Measurements from ENCODE around the gene SIL1. TPM values are rescaled to one million over a fixed set of nuclear protein-coding genes. Genes with fewer than 3 reads are reported as not detected.

SIL1 gene
- total and polyA plus RNA-seq, 2 of the 8 experiments (the other 6 are each of a cell fraction or from before 2014, with no cell fraction given), result 8.3 to 12.8 TPM

DNA sequence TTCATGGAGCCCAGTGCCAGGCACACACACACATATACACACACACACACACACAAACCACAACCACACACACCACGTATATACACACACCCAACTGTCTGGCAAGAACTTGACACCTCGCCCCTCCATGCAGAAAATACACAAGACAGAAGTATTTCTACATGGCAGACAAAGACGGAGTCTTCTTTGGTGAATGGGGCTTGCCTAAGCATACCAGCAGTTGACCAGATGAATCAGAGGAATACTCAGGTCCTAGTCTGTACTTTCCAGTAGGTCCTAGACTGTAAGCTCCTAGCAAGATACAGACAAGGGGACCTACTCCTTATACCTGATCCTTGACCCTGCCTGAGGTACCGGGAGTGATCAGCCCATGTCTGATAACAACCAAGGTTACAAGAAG is 60.1 kb downstream of the SIL1 start:
- no peak overlapping the region for H3K18ac ChIP-seq (ENCODE audit: extremely low read depth, low read length)
- H3K4me1 ChIP-seq (replicated peaks in 1 of 4; ENCODE audit: control insufficient read depth in 3 of 4, insufficient read depth in 4 of 4, low read length in 3 of 4), result no peaks in the 10 kb centered on the region; a peak in 1 of 7 replicates
- H3K23ac ChIP-seq (ENCODE audit: insufficient read length), result no peak overlapping the region
- no peak overlapping the region for H4K91ac ChIP-seq (replicated peaks; ENCODE audit: insufficient read length, low read length)
- no peak for DNase-seq (ENCODE audit: low read depth in 1 of 2, low spot score in 2 of 2)
- no peak overlapping the region for H4K8ac ChIP-seq (ENCODE audit: extremely low read depth, insufficient read depth, low read length)
- H2BK12ac ChIP-seq (ENCODE audit: low read depth, low read length), result peak overlapping the region; percentile 9; the same call in 1 of the 2 replicates
- H3K27me3 ChIP-seq (replicated peaks in 1 of 4; ENCODE audit: control insufficient read depth in 3 of 4, extremely low read depth in 1 of 4, insufficient read depth in 3 of 4, low read length in 3 of 4), result no peaks in the 10 kb centered on the region
- H3K9me3 ChIP-seq (ENCODE audit: insufficient read depth in 2 of 2, low read depth in 1 of 2, low read length in 1 of 2), result no peaks in the 10 kb centered on the region
- WGBS, 2 experiments (ENCODE audit: extremely low coverage in 1 of 2, insufficient coverage in 1 of 2, insufficient read length in 1 of 2, insufficient replicate concordance in 2 of 2, low coverage in 1 of 2, low lambda C conversion rate in 2 of 2, missing lambda C conversion rate in 1 of 2), result 90% methylated on average over 4 of the region's 4 CpGs; no CpG with 5 or more reads in 1 of the 2 experiments
- no peaks in the 10 kb centered on the region for H4K20me1 ChIP-seq (replicated peaks in 1 of 2; ENCODE audit: control insufficient read depth in 1 of 2, insufficient read depth in 2 of 2, low read length in 2 of 2)
- H2AK5ac ChIP-seq (ENCODE audit: low read depth, low read length), result no peak overlapping the region
- H3K56ac ChIP-seq (replicated peaks; ENCODE audit: insufficient read length, low read depth, low read length), result no peak overlapping the region
- no peak overlapping the region for H3K4me3 ChIP-seq (ENCODE audit: extremely low read depth in 1 of 4, insufficient read depth in 2 of 4, low read depth in 3 of 4, low read length in 4 of 4)
- H3K4me2 ChIP-seq (ENCODE audit: insufficient read depth in 1 of 2, low read depth in 2 of 2, low read length in 2 of 2), result no peak overlapping the region
- no peak for FAIRE-seq
- H2BK15ac ChIP-seq (ENCODE audit: low read length), result no peak overlapping the region
- H3K36me3 ChIP-seq (ENCODE audit: control insufficient read depth in 2 of 4, insufficient read depth in 4 of 4, low read length in 3 of 4), result no peaks in the 10 kb centered on the region
- H3K79me2 ChIP-seq (ENCODE audit: control insufficient read depth in 1 of 2, insufficient read depth in 2 of 2, low read length in 2 of 2), result no peaks in the 10 kb centered on the region
- no peaks in the 10 kb centered on the region for H3K23me2 ChIP-seq (ENCODE audit: low read depth, low read length)
- ChIA-PET CTCF (ENCODE audit: partially characterized antibody) (interaction anchor here (0.6 to 2.1 kb wide), 20 partner anchors 9 to 497 kb away, joined by 3 to 11 read pairs (median 3); no protein-coding TSS in a partner anchor), POLR2A (ENCODE audit: partially characterized antibody) (interaction anchor here (1.2 kb wide), 1 partner anchor 204 kb away, joined by 4 read pairs; no protein-coding TSS in a partner anchor)
- no peak overlapping the region for H3K4ac ChIP-seq (replicated peaks; ENCODE audit: insufficient read length, low read depth, low read length)
- H3K27ac ChIP-seq (ENCODE audit: low read depth, low read length), result no peak overlapping the region
- H3K14ac ChIP-seq (ENCODE audit: insufficient read length), result no peak overlapping the region
- no peak overlapping the region for H2AFZ ChIP-seq (ENCODE audit: low read length)
- no peak overlapping the region for H2BK20ac ChIP-seq (ENCODE audit: low read length)
- no peak overlapping the region for H2BK120ac ChIP-seq (replicated peaks; ENCODE audit: low read depth, low read length)
- no peaks in the 10 kb centered on the region for H3K79me1 ChIP-seq (ENCODE audit: low read depth, low read length)
- H4K5ac ChIP-seq (ENCODE audit: insufficient read length, low read depth, low read length), result no peak overlapping the region
- no peak overlapping the region for H3K9ac ChIP-seq (replicated peaks in 1 of 4; ENCODE audit: extremely low read depth in 1 of 4, low read depth in 3 of 4, low read length in 3 of 4)
- no peak overlapping the region for H2BK5ac ChIP-seq (ENCODE audit: low read depth, low read length)
- no peak for TF ChIP-seq BCL11A (IDR thresholded peaks at IDR 0.05; ENCODE audit: low read depth in 2 of 2, low read length in 2 of 2)
- no peak for TF ChIP-seq CTBP2 (IDR thresholded peaks at IDR 0.05; ENCODE audit: borderline replicate concordance, insufficient read depth, insufficient read length, low read length)
- TF ChIP-seq TAF7 (optimal IDR thresholded peaks at IDR 0.05; ENCODE audit: borderline replicate concordance, low read depth, low read length), result no peak
- TF ChIP-seq, protein P1, sequence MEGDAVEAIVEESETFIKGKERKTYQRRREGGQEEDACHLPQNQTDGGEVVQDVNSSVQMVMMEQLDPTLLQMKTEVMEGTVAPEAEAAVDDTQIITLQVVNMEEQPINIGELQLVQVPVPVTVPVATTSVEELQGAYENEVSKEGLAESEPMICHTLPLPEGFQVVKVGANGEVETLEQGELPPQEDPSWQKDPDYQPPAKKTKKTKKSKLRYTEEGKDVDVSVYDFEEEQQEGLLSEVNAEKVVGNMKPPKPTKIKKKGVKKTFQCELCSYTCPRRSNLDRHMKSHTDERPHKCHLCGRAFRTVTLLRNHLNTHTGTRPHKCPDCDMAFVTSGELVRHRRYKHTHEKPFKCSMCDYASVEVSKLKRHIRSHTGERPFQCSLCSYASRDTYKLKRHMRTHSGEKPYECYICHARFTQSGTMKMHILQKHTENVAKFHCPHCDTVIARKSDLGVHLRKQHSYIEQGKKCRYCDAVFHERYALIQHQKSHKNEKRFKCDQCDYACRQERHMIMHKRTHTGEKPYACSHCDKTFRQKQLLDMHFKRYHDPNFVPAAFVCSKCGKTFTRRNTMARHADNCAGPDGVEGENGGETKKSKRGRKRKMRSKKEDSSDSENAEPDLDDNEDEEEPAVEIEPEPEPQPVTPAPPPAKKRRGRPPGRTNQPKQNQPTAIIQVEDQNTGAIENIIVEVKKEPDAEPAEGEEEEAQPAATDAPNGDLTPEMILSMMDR (IDR thresholded peaks at IDR 0.05; ENCODE audit: control extremely low read depth in 1 of 3, insufficient read depth in 1 of 3, low read depth in 1 of 3, low read length in 3 of 3), result no peak
- no peak for TF ChIP-seq JUN (IDR thresholded peaks at IDR 0.05; ENCODE audit: low read depth, low read length)
- TF ChIP-seq KDM5A (IDR thresholded peaks at IDR 0.05; ENCODE audit: low read length), result no peak
- TF ChIP-seq SP1 (IDR thresholded peaks at IDR 0.05; ENCODE audit: low read depth, low read length), result no peak
- no peak for TF ChIP-seq JUND (IDR thresholded peaks at IDR 0.05; ENCODE audit: low read length)
- no peak for TF ChIP-seq EGR1 (IDR thresholded peaks at IDR 0.05; ENCODE audit: borderline replicate concordance, low read depth, low read length)
- no peak for TF ChIP-seq POU5F1 (IDR thresholded peaks at IDR 0.05; ENCODE audit: low read depth, low read length)
- no peak for TF ChIP-seq SRF (IDR thresholded peaks at IDR 0.05; ENCODE audit: low read depth, low read length)
- no peak for TF ChIP-seq PHF8 (conservative IDR thresholded peaks at IDR 0.05; ENCODE audit: low read depth, low read length)
